ENCODE data around the gene TUFT1. TPM values are rescaled to one million over a fixed set of nuclear protein-coding genes. Genes with fewer than 3 reads are reported as not detected.

TUFT1 gene
- total and polyA plus RNA-seq, 9 of the 15 experiments (the other 6 are each of a cell fraction or from before 2014, with no cell fraction given): 0.54 to 2.0 (median 1.7) TPM

GRCh38 chr1:151539321-151540020 is 638 bp upstream of the TUFT1 start (continued):
- TF ChIP-seq CCNT2 (IDR thresholded peaks at IDR 0.05; ENCODE audit: borderline replicate concordance, extremely low read depth, insufficient read length, low read depth, low read length) (no peak), NCOA4 (IDR thresholded peaks at IDR 0.05; ENCODE audit: partially characterized antibody) (no peak), ZNF41 (CRISPR knock-in tag; conservative IDR thresholded peaks at IDR 0.05) (no peak), ZMIZ1 (IDR thresholded peaks at IDR 0.05; ENCODE audit: low read depth in 2 of 2, low read length in 2 of 2) (no peak), ZNF668 (CRISPR knock-in tag; IDR thresholded peaks at IDR 0.05) (no peak), ZNF644 (tag; IDR thresholded peaks at IDR 0.05; ENCODE audit: low read depth) (peak; percentile 77; the same call in 1 of the 2 replicates), HMGXB4 (CRISPR knock-in tag; IDR thresholded peaks at IDR 0.05) (no peak), TAF7 (tag; IDR thresholded peaks at IDR 0.05) (no peak), NFYB (IDR thresholded peaks at IDR 0.05; ENCODE audit: extremely low read depth, insufficient read length) (no peak), ZNF24 (IDR thresholded peaks at IDR 0.05) (no peak; the same call in 1 of the 2 replicates), FOXA1 (IDR thresholded peaks at IDR 0.05; ENCODE audit: borderline replicate concordance) (no peak), ARHGAP35 (IDR thresholded peaks at IDR 0.05; ENCODE audit: partially characterized antibody) (no peak), ADNP (tag; IDR thresholded peaks at IDR 0.05) (no peak), ZBTB17 (CRISPR knock-in tag; IDR thresholded peaks at IDR 0.05) (no peak), SAFB (IDR thresholded peaks at IDR 0.05; ENCODE audit: borderline replicate concordance, low read depth, low read length) (no peak), SIN3B (IDR thresholded peaks at IDR 0.05; ENCODE audit: low read depth) (no peak), ZNF184 (CRISPR knock-in tag; IDR thresholded peaks at IDR 0.05) (no peak), MITF (IDR thresholded peaks at IDR 0.05) (no peak), NR1H2 (CRISPR knock-in tag; IDR thresholded peaks at IDR 0.05) (no peak), TRIM28 (IDR thresholded peaks at IDR 0.05) (no peak), YBX1 (IDR thresholded peaks at IDR 0.05) (no peak), CHD4 (IDR thresholded peaks at IDR 0.05; ENCODE audit: insufficient read depth, insufficient replicate concordance, low read depth, low read length, poor library complexity, severe bottlenecking) (no peak), ZNF431 (CRISPR knock-in tag; IDR thresholded peaks at IDR 0.05) (no peak), FOXJ3 (CRISPR knock-in tag; IDR thresholded peaks at IDR 0.05) (no peak)

Measured in K562 (cell line).